ENCODE results near the gene TMEM53. TPM values are rescaled to one million over a fixed set of nuclear protein-coding genes. Genes with fewer than 3 reads are reported as not detected.

The TMEM53 gene
- polyA plus RNA-seq, 1 of the 3 experiments (the other 2 are of a cell fraction), result 14.9 TPM

DNA sequence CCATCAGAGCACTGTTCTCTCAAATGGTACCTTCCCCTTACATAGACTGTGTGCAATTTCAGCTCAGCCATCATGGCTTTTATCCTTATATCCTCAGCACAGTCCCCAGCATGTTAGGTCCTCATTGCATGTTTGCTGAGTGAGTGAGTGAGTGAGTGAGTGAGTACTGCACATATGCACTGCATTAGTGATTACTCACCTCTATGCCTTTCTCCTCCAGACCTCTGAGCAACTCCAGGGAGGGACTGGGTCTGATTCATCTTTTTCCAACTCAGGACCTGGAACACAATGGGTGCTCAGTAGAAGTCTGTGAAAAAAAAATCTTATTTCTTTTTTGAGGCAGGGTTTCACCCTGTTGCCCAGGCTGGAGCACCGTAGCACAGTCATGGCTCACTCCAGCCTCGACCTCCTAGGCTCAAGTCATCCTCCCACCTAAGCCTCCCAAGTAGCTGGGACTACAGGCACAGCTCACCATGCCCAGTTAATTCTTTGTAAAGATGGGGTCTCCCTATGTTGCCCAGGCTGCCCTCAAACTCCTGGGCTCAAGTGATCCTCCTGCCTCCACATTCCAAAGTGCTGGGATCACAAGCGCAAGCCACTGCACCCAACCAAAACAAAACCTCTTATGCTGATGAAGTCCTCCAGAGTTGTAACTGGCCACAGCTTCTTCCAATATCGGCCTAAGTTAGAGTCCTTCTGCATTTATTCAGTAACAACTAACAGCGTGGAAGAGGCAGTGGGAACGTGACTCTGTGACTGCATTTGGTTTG is 33.0 kb upstream of the TMEM53 start (continued):
- TF ChIP-seq, protein P1, sequence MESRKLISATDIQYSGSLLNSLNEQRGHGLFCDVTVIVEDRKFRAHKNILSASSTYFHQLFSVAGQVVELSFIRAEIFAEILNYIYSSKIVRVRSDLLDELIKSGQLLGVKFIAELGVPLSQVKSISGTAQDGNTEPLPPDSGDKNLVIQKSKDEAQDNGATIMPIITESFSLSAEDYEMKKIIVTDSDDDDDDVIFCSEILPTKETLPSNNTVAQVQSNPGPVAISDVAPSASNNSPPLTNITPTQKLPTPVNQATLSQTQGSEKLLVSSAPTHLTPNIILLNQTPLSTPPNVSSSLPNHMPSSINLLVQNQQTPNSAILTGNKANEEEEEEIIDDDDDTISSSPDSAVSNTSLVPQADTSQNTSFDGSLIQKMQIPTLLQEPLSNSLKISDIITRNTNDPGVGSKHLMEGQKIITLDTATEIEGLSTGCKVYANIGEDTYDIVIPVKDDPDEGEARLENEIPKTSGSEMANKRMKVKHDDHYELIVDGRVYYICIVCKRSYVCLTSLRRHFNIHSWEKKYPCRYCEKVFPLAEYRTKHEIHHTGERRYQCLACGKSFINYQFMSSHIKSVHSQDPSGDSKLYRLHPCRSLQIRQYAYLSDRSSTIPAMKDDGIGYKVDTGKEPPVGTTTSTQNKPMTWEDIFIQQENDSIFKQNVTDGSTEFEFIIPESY (IDR thresholded peaks at IDR 0.05; ENCODE audit: borderline replicate concordance, low read depth), result no peak
- TF ChIP-seq, protein P2, sequence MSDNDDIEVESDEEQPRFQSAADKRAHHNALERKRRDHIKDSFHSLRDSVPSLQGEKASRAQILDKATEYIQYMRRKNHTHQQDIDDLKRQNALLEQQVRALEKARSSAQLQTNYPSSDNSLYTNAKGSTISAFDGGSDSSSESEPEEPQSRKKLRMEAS (IDR thresholded peaks at IDR 0.05; ENCODE audit: low read depth), result 0 out of 2 replicates have a peak, but pooled peaks have one; percentile 30
- TF ChIP-seq SMC3 (IDR thresholded peaks at IDR 0.05; ENCODE audit: low read depth, low read length) (no peak), RFX5 (IDR thresholded peaks at IDR 0.05; ENCODE audit: low read length) (no peak), RCOR1 (IDR thresholded peaks at IDR 0.05; ENCODE audit: low read length) (no peak), FOSL2 (IDR thresholded peaks at IDR 0.05; ENCODE audit: borderline replicate concordance, low read depth) (peak; percentile 92), FOXJ3 (CRISPR knock-in tag; IDR thresholded peaks at IDR 0.05) (no peak), RXRA (IDR thresholded peaks at IDR 0.05; ENCODE audit: borderline replicate concordance, low read depth) (no peak), TAF1 (IDR thresholded peaks at IDR 0.05; ENCODE audit: borderline replicate concordance, low read depth, low read length) (peak; percentile 35; the same call in 1 of the 2 replicates), POLR2AphosphoS5 (IDR thresholded peaks at IDR 0.05; ENCODE audit: low read depth, low read length) (peak; percentile 57; the same call in 1 of the 2 replicates), GATA2 (CRISPR knock-in tag; IDR thresholded peaks at IDR 0.05) (no peak), SIN3A (IDR thresholded peaks at IDR 0.05; ENCODE audit: borderline replicate concordance, low read depth, low read length) (0 out of 2 replicates have a peak, but pooled peaks have one; percentile 23), EP300 (IDR thresholded peaks at IDR 0.05; ENCODE audit: borderline replicate concordance in 1 of 2, low read depth in 1 of 2, low read length in 1 of 2) (peak in 1 of 2 experiments; percentile 31; a peak in 1 of 4 replicates), RAD21 (IDR thresholded peaks at IDR 0.05; ENCODE audit: low read length) (no peak), YY1 (IDR thresholded peaks at IDR 0.05; ENCODE audit: low read depth) (no peak)
- TF ChIP-seq, protein P3, sequence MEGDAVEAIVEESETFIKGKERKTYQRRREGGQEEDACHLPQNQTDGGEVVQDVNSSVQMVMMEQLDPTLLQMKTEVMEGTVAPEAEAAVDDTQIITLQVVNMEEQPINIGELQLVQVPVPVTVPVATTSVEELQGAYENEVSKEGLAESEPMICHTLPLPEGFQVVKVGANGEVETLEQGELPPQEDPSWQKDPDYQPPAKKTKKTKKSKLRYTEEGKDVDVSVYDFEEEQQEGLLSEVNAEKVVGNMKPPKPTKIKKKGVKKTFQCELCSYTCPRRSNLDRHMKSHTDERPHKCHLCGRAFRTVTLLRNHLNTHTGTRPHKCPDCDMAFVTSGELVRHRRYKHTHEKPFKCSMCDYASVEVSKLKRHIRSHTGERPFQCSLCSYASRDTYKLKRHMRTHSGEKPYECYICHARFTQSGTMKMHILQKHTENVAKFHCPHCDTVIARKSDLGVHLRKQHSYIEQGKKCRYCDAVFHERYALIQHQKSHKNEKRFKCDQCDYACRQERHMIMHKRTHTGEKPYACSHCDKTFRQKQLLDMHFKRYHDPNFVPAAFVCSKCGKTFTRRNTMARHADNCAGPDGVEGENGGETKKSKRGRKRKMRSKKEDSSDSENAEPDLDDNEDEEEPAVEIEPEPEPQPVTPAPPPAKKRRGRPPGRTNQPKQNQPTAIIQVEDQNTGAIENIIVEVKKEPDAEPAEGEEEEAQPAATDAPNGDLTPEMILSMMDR (IDR thresholded peaks at IDR 0.05), result no peak
- TF ChIP-seq, protein P4, sequence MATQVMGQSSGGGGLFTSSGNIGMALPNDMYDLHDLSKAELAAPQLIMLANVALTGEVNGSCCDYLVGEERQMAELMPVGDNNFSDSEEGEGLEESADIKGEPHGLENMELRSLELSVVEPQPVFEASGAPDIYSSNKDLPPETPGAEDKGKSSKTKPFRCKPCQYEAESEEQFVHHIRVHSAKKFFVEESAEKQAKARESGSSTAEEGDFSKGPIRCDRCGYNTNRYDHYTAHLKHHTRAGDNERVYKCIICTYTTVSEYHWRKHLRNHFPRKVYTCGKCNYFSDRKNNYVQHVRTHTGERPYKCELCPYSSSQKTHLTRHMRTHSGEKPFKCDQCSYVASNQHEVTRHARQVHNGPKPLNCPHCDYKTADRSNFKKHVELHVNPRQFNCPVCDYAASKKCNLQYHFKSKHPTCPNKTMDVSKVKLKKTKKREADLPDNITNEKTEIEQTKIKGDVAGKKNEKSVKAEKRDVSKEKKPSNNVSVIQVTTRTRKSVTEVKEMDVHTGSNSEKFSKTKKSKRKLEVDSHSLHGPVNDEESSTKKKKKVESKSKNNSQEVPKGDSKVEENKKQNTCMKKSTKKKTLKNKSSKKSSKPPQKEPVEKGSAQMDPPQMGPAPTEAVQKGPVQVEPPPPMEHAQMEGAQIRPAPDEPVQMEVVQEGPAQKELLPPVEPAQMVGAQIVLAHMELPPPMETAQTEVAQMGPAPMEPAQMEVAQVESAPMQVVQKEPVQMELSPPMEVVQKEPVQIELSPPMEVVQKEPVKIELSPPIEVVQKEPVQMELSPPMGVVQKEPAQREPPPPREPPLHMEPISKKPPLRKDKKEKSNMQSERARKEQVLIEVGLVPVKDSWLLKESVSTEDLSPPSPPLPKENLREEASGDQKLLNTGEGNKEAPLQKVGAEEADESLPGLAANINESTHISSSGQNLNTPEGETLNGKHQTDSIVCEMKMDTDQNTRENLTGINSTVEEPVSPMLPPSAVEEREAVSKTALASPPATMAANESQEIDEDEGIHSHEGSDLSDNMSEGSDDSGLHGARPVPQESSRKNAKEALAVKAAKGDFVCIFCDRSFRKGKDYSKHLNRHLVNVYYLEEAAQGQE (IDR thresholded peaks at IDR 0.05; ENCODE audit: low read depth, low read length), result no peak
- TF ChIP-seq, protein P5, sequence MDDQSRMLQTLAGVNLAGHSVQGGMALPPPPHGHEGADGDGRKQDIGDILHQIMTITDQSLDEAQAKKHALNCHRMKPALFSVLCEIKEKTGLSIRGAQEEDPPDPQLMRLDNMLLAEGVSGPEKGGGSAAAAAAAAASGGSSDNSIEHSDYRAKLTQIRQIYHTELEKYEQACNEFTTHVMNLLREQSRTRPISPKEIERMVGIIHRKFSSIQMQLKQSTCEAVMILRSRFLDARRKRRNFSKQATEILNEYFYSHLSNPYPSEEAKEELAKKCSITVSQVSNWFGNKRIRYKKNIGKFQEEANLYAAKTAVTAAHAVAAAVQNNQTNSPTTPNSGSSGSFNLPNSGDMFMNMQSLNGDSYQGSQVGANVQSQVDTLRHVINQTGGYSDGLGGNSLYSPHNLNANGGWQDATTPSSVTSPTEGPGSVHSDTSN (IDR thresholded peaks at IDR 0.05), result peak; percentile 57
